Endodermal cell (in vitro differentiated cells): ENCODE data around the gene OTOP2. TPM values are rescaled to one million over a fixed set of nuclear protein-coding genes. Genes with fewer than 3 reads are reported as not detected.

ENCODE experiments used
- DNase-seq: peaks from one replicate; pipeline ENCODE4 v3.0.0-alpha.2; 2017
- H3K27ac ChIP-seq: 2 replicates; pipeline ENCODE4 v1.5.1; 2013; ENCODE audit warnings: mild to moderate bottlenecking, low read depth, low read length, moderate library complexity
- H3K27me3 ChIP-seq: 2 replicates; pipeline ENCODE4 v1.6.1; 2013; ENCODE audit warnings: mild to moderate bottlenecking, low read length, moderate library complexity; ENCODE audit not compliant: insufficient read depth, control insufficient read depth, poor library complexity, severe bottlenecking
- H3K36me3 ChIP-seq: 2 replicates; pipeline ENCODE4 v1.7.0; 2013; ENCODE audit warnings: mild to moderate bottlenecking, low read length, moderate library complexity; ENCODE audit not compliant: control insufficient read depth, insufficient read depth
- H3K4me1 ChIP-seq: one replicate; pipeline ENCODE4 v1.7.0; 2013; ENCODE audit warnings: low read length; ENCODE audit not compliant: control insufficient read depth, insufficient read depth
- H3K4me3 ChIP-seq: 2 replicates; pipeline ENCODE4 v1.5.1; 2013; ENCODE audit warnings: mild to moderate bottlenecking, low read length, moderate library complexity
- H3K9ac ChIP-seq: 2 replicates; pipeline ENCODE4 v1.6.1; 2013; ENCODE audit warnings: mild to moderate bottlenecking, low read length, moderate library complexity; ENCODE audit not compliant: poor library complexity, severe bottlenecking; ENCODE audit errors: extremely low read depth
- H3K9me3 ChIP-seq: 2 replicates; pipeline ENCODE4 v1.6.1; 2013; ENCODE audit warnings: mild to moderate bottlenecking, low read length, moderate library complexity; ENCODE audit not compliant: control insufficient read depth
- H3K27ac Mint-ChIP-seq: 2 replicates; pipeline ENCODE4 v1.8.0; 2020; ENCODE audit warnings: mixed read lengths
- H3K27me3 Mint-ChIP-seq: 2 replicates; pipeline ENCODE4 v1.8.0; 2021; ENCODE audit warnings: mild to moderate bottlenecking, mixed read lengths; ENCODE audit not compliant: insufficient read depth
- H3K36me3 Mint-ChIP-seq: 2 replicates; pipeline ENCODE4 v1.8.0; 2020; ENCODE audit warnings: low read depth, mixed read lengths
- H3K4me1 Mint-ChIP-seq: 2 replicates; pipeline ENCODE4 v1.8.0; 2020; ENCODE audit warnings: mixed read lengths
- H3K4me3 Mint-ChIP-seq: 2 replicates; pipeline ENCODE4 v1.8.0; 2020; ENCODE audit warnings: mild to moderate bottlenecking, moderate library complexity, mixed read lengths
- H3K9me3 Mint-ChIP-seq: 2 replicates; pipeline ENCODE4 v1.8.0; 2020; ENCODE audit warnings: mild to moderate bottlenecking, mixed read lengths
- CTCF ChIP-seq: fragments of 200-600 bp; sonication (generic); conservative IDR thresholded peaks from 2 replicates; pipeline ENCODE4 v1.5.0; 2021; ENCODE audit warnings: antibody characterized with exemption, mild to moderate bottlenecking
- WGBS, 2 experiments: methylation state at CpG; one replicate each; pipeline versions ENCODE4 v1.1.5 to v1.1.7; 2013; ENCODE audit warnings: missing lambda C conversion rate in 2 of 2, mixed read lengths in 1 of 2; ENCODE audit not compliant: insufficient coverage in 1 of 2, insufficient read length in 1 of 2; 5-methylcytosine and 5-hydroxymethylcytosine counted together
- total RNA-seq, 2 donors: library from RNA; stranded (reverse); fragmentation: NEBNext Ultra II Directional in 1 of 2; extraction: Animal tissue kit (Norgen Biotek cat#: 25700) in 1 of 2; gene quantifications; 2 replicates in 1 of 2; 3 replicates in 1 of 2; pipeline ENCODE4 v1.2.1, GENCODE V29; 2021

OTOP2 gene
- total RNA-seq, 2 donors from 2014 or later: not detected

- peaks cover 88% of the 10 kb centered on the region for H3K27me3 Mint-ChIP-seq
- no peaks in the 10 kb centered on the region for H3K4me1 ChIP-seq
- H3K27me3 ChIP-seq: peaks cover 84% of the 10 kb centered on the region
- H3K4me1 Mint-ChIP-seq: peaks cover 3% of the 10 kb centered on the region
- no peak overlapping the region for H3K27ac Mint-ChIP-seq
- H3K36me3 Mint-ChIP-seq: no peaks in the 10 kb centered on the region
- H3K9me3 ChIP-seq: no peaks in the 10 kb centered on the region
- H3K27ac ChIP-seq: no peak overlapping the region
- no peak for TF ChIP-seq CTCF
- 83 to 85% methylated on average over 6 of the region's 6 CpGs for WGBS, 2 experiments
- no peak overlapping the region for H3K9ac ChIP-seq
- no peak overlapping the region for H3K4me3 Mint-ChIP-seq
- H3K4me3 ChIP-seq: no peak overlapping the region
- no peaks in the 10 kb centered on the region for H3K36me3 ChIP-seq
- no peaks in the 10 kb centered on the region for H3K9me3 Mint-ChIP-seq
- no peak for DNase-seq
Observed at GRCh38 chr17:74928786-74929185, 4.7 kb downstream of the OTOP2 start.

- H3K36me3 Mint-ChIP-seq: no peaks in the 10 kb centered on the region
- no peak overlapping the region for H3K9ac ChIP-seq
- no peak overlapping the region for H3K27ac ChIP-seq
- H3K27me3 ChIP-seq: peaks cover 84% of the 10 kb centered on the region
- H3K4me3 ChIP-seq: no peak overlapping the region
- H3K4me1 Mint-ChIP-seq: peaks cover 3% of the 10 kb centered on the region
- H3K9me3 Mint-ChIP-seq: no peaks in the 10 kb centered on the region
- no peak for TF ChIP-seq CTCF
- H3K36me3 ChIP-seq: no peaks in the 10 kb centered on the region
- WGBS, 2 experiments: 93 to 94% methylated on average over 16 to 24 of the region's 24 CpGs
- H3K27ac Mint-ChIP-seq: no peak overlapping the region
- H3K27me3 Mint-ChIP-seq: peaks cover 87% of the 10 kb centered on the region
- no peak overlapping the region for H3K4me3 Mint-ChIP-seq
- no peaks in the 10 kb centered on the region for H3K4me1 ChIP-seq
- no peaks in the 10 kb centered on the region for H3K9me3 ChIP-seq
- no peak for DNase-seq
Observed at GRCh38 chr17:74930535-74931036, 6.5 kb downstream of the OTOP2 start.

- Histone ChIP-seq H3K36me3 (no peaks in the 10 kb centered on the region), H3K9me3 (no peaks in the 10 kb centered on the region), H3K4me1 (no peaks in the 10 kb centered on the region), H3K27me3 (peaks cover 90% of the 10 kb centered on the region), H3K27ac (no peak overlapping the region), H3K4me3 (no peak overlapping the region), H3K9ac (no peak overlapping the region)
- Mint-ChIP-seq H3K27me3 (peaks cover 87% of the 10 kb centered on the region), H3K27ac (no peak overlapping the region), H3K4me1 (peaks cover 3% of the 10 kb centered on the region), H3K36me3 (no peaks in the 10 kb centered on the region), H3K4me3 (peak overlapping the region; percentile 35), H3K9me3 (no peaks in the 10 kb centered on the region)
- no peak for TF ChIP-seq CTCF
- no peak for DNase-seq
- WGBS, 2 experiments: 69 to 86% methylated on average over 2 to 3 of the region's 3 CpGs
Observed at GRCh38 chr17:74935048-74935447, 11.0 kb downstream of the OTOP2 start.
